Measurements from ENCODE around the gene PAOX.

Gene PAOX

GRCh38 chr10:133394801-133395221, 15.7 kb downstream of the PAOX start:
- Histone ChIP-seq H3K27me3 (replicated peaks; ENCODE audit: control insufficient read depth, insufficient read depth, low read length) (no peaks in the 10 kb centered on the region), H3K36me3 (ENCODE audit: control insufficient read depth, insufficient read depth, low read length) (peaks cover 12% of the 10 kb centered on the region), H3K4me3 (replicated peaks; ENCODE audit: low read depth, low read length) (peak overlapping the region; percentile 90)
- TF ChIP-seq CTCF (IDR thresholded peaks at IDR 0.05; ENCODE audit: insufficient read depth, low read length, poor library complexity, severe bottlenecking) = no peak
- no peak for DNase-seq (ENCODE audit: extremely low read depth, insufficient read length)

GRCh38 chr10:133396035-133396624, 17.1 kb downstream of the PAOX start:
- no peak overlapping the region for H3K4me3 ChIP-seq (replicated peaks; ENCODE audit: low read depth, low read length)

GRCh38 chr10:133397938-133398337, 18.9 kb downstream of the PAOX start:
- DNase-seq (ENCODE audit: extremely low read depth, insufficient read length) = no peak
- Histone ChIP-seq H3K27me3 (replicated peaks; ENCODE audit: control insufficient read depth, insufficient read depth, low read length) (no peaks in the 10 kb centered on the region), H3K36me3 (ENCODE audit: control insufficient read depth, insufficient read depth, low read length) (peaks cover 19% of the 10 kb centered on the region), H3K4me3 (replicated peaks; ENCODE audit: low read depth, low read length) (no peak overlapping the region)
- TF ChIP-seq CTCF (IDR thresholded peaks at IDR 0.05; ENCODE audit: insufficient read depth, low read length, poor library complexity, severe bottlenecking) = no peak

More at GRCh38 chr10:133396035-133396624, 17.1 kb downstream of the PAOX start:
- TF ChIP-seq CTCF (IDR thresholded peaks at IDR 0.05; ENCODE audit: insufficient read depth, low read length, poor library complexity, severe bottlenecking) = no peak
- Histone ChIP-seq H3K27me3 (replicated peaks; ENCODE audit: control insufficient read depth, insufficient read depth, low read length) (no peaks in the 10 kb centered on the region), H3K36me3 (ENCODE audit: control insufficient read depth, insufficient read depth, low read length) (peaks cover 12% of the 10 kb centered on the region)
- DNase-seq (ENCODE audit: extremely low read depth, insufficient read length) = no peak

GRCh38 chr10:133399123-133399601, 20.1 kb downstream of the PAOX start:
- no peak for TF ChIP-seq CTCF (IDR thresholded peaks at IDR 0.05; ENCODE audit: insufficient read depth, low read length, poor library complexity, severe bottlenecking)

GRCh38 chr10:133400624-133401424, 21.8 kb downstream of the PAOX start:
- no peak for DNase-seq (ENCODE audit: extremely low read depth, insufficient read length)
- TF ChIP-seq CTCF (IDR thresholded peaks at IDR 0.05; ENCODE audit: insufficient read depth, low read length, poor library complexity, severe bottlenecking) = no peak
- Histone ChIP-seq H3K4me3 (replicated peaks; ENCODE audit: low read depth, low read length) (peak overlapping the region; percentile 49), H3K36me3 (ENCODE audit: control insufficient read depth, insufficient read depth, low read length) (peaks cover 26% of the 10 kb centered on the region), H3K27me3 (replicated peaks; ENCODE audit: control insufficient read depth, insufficient read depth, low read length) (no peaks in the 10 kb centered on the region)

More at GRCh38 chr10:133399123-133399601, 20.1 kb downstream of the PAOX start:
- Histone ChIP-seq H3K27me3 (replicated peaks; ENCODE audit: control insufficient read depth, insufficient read depth, low read length) (no peaks in the 10 kb centered on the region), H3K36me3 (ENCODE audit: control insufficient read depth, insufficient read depth, low read length) (peaks cover 25% of the 10 kb centered on the region), H3K4me3 (replicated peaks; ENCODE audit: low read depth, low read length) (no peak overlapping the region)
- no peak for DNase-seq (ENCODE audit: extremely low read depth, insufficient read length)

All from GM06990 (cell line).